ENCODE results near the gene CHID1. TPM values are rescaled to one million over a fixed set of nuclear protein-coding genes. Genes with fewer than 3 reads are reported as not detected.

The CHID1 gene
- total and polyA plus RNA-seq, 2 donors: 23.4 to 62.3 TPM

DNA sequence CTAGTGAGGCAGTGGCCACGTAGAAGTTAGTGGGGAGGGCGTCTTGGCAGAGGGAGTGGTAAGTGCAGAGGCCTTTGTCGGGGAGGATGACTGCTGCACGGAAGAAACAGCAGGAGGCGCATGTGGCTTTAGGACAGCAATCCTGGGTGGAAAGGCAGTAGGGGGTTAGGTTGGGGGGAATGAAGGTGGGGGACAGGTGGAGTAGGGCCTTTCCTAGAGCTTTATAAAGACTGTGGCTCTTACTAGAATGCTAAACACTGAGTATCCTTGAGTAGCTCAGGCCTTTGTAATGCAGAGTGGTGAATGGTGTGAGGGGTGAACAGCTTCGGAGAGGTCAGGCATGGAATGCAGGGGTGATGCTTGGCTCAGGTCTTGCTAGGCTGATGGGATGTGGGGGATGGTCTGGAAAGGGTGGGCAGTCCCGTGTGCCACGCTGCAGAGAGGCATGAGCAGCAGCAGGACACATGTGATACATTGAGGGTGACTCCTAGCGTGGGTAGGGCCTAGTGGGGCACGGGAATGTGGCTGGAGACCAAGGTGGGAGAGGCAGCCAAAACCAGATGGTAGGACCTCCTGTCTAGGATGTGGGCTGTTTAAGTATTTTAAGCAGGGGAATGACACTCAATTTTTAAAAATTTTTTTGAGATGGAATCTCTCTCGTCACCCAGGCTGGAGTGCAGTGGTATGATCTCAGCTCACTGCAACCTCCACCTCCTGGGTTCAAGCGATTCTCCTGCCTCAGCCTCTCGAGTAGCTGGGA is 34.3 kb upstream of the CHID1 start:
- H3K4me3 ChIP-seq (ENCODE audit: low read depth, low read length): no peak overlapping the region
- 68% methylated on average over 13 of the region's 13 CpGs for WGBS
- H3K4me1 ChIP-seq (ENCODE audit: insufficient read depth): no peaks in the 10 kb centered on the region
- DNase-seq (ENCODE audit: extremely low spot score): no peak
- no peak overlapping the region for H3K27ac ChIP-seq (ENCODE audit: low read depth)
- no peaks in the 10 kb centered on the region for H3K36me3 ChIP-seq (ENCODE audit: insufficient read depth)

- no peak for DNase-seq (ENCODE audit: extremely low spot score)
- no peak overlapping the region for H3K4me3 ChIP-seq (ENCODE audit: low read depth, low read length)
- H3K4me1 ChIP-seq (ENCODE audit: insufficient read depth): no peaks in the 10 kb centered on the region
- H3K36me3 ChIP-seq (ENCODE audit: insufficient read depth): no peaks in the 10 kb centered on the region
- no peak overlapping the region for H3K27ac ChIP-seq (ENCODE audit: low read depth)
- WGBS: 76% methylated on average over 9 of the region's 9 CpGs
Observed at GRCh38 chr11:942823-943222, 32.2 kb upstream of the CHID1 start.

DNA sequence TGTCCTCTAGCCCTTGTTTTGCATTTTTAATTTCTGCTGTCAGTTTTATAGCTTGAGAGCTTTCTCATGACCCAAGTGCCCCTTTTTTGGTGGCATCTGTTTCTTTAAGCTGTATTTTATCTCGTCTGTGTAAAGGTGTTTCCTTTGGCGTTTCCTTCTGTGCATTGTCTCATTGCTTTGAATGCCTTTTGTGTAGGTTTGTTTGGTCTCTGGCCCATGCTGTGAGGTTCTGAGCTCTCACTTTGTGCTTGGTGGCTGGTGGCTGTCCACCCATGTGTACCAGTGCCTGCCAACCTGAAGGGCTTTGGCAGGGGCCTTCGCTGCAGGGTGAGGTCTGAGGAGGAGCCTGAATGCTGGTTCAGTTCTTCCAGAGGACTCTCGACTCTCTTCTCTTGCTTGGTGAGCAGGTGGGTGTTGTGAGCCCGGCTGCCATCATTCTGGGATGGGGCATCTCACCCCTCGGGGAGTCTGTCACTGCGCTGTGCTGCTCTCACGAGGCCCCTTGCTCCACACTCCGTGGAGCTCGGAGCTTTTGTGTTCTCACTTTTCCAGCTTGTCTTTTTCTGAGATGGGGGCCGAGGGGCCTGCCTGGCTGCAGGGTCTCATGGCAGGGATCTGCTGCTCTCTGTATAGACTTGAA is 30.0 kb upstream of the CHID1 start:
- no peaks in the 10 kb centered on the region for H3K4me1 ChIP-seq (ENCODE audit: insufficient read depth)
- no peaks in the 10 kb centered on the region for H3K36me3 ChIP-seq (ENCODE audit: insufficient read depth)
- H3K27ac ChIP-seq (ENCODE audit: low read depth): no peak overlapping the region
- no peak overlapping the region for H3K4me3 ChIP-seq (ENCODE audit: low read depth, low read length)
- WGBS: 76% methylated on average over 11 of the region's 11 CpGs
- no peak for DNase-seq (ENCODE audit: extremely low spot score)

DNA sequence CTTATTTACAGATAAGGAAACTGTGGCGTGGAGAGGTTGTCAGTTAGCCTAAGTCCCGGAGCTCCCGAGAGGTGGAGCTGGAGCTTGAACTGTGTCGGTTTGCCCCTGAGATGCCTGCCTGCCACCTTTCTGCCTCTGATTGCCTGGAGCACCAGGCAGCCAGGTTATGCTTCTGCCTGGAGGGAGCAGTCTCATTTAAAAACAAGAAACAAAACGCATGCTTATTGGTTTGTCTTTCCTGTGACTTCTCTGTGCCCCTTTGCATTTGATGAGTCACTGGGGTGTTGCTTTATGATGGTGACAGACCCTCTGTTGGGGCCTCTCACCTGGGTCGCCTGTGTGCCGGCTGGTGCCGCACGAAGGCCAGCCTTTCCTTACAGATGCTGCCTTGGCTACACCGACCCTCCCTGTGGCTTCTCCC is 27.2 kb upstream of the CHID1 start:
- no peak overlapping the region for H3K27ac ChIP-seq (ENCODE audit: low read depth)
- DNase-seq (ENCODE audit: extremely low spot score): no peak
- H3K36me3 ChIP-seq (ENCODE audit: insufficient read depth): no peaks in the 10 kb centered on the region
- no peaks in the 10 kb centered on the region for H3K4me1 ChIP-seq (ENCODE audit: insufficient read depth)
- WGBS: 78% methylated on average over 10 of the region's 10 CpGs
- H3K4me3 ChIP-seq (ENCODE audit: low read depth, low read length): no peak overlapping the region

GRCh38 chr11:936199-936598 is 25.6 kb upstream of the CHID1 start:
- no peak for DNase-seq (ENCODE audit: extremely low spot score)
- no peaks in the 10 kb centered on the region for H3K4me1 ChIP-seq (ENCODE audit: insufficient read depth)
- H3K27ac ChIP-seq (ENCODE audit: low read depth): no peak overlapping the region
- no peak overlapping the region for H3K4me3 ChIP-seq (ENCODE audit: low read depth, low read length)
- 93% methylated on average over 3 of the region's 3 CpGs for WGBS
- H3K36me3 ChIP-seq (ENCODE audit: insufficient read depth): no peaks in the 10 kb centered on the region

- no peaks in the 10 kb centered on the region for H3K4me1 ChIP-seq (ENCODE audit: insufficient read depth)
- H3K36me3 ChIP-seq (ENCODE audit: insufficient read depth): no peaks in the 10 kb centered on the region
- H3K4me3 ChIP-seq (ENCODE audit: low read depth, low read length): no peak overlapping the region
- no peak for DNase-seq (ENCODE audit: extremely low spot score)
- H3K27ac ChIP-seq (ENCODE audit: low read depth): no peak overlapping the region
- 79% methylated on average over 6 of the region's 6 CpGs for whole genome bisulfite sequencing
Observed at GRCh38 chr11:934527-934926, 23.9 kb upstream of the CHID1 start.

- 81% methylated on average over 7 of the region's 7 CpGs for WGBS
Observed at GRCh38 chr11:933936-934335, 23.3 kb upstream of the CHID1 start.

DNA sequence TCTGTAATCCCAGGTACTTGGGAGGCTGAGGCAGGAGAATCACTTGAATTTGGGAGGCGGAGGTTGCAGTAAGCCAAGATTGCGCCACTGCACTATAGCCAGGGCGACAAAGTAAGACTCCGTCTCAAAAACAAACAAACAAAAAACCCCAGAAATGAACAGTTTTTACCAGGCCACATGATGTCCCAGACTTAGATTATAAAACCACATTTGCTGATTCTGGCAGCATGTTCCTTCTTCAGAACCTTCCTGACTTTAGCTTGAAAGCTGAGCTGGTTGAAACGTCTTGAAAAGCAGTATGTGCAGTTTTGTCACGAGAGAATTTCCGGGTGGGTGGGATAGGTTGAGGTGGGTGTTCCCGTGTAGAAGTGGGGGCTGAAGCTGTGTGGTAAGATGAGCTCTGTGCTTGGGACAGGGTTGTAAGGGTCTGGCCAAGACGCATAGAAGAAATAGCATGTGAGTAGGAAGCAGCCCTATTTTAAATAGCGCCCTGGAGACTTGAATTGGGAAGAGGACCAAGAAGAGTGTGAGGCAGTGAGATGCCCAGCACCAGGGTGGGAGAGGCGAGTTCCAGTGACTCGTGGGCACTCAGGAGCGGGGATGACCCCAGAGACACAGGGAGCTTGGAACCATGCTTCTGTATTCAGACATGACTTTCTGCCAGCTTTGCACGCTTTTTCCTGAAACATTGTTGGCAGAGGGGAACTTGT is 22.7 kb upstream of the CHID1 start:
- 52% methylated on average over 14 of the region's 14 CpGs for WGBS
- DNase-seq (ENCODE audit: extremely low spot score): no peak
- no peak overlapping the region for H3K4me3 ChIP-seq (ENCODE audit: low read depth, low read length)
- no peaks in the 10 kb centered on the region for H3K4me1 ChIP-seq (ENCODE audit: insufficient read depth)
- H3K36me3 ChIP-seq (ENCODE audit: insufficient read depth): no peaks in the 10 kb centered on the region
- no peak overlapping the region for H3K27ac ChIP-seq (ENCODE audit: low read depth)

More at GRCh38 chr11:933936-934335, 23.3 kb upstream of the CHID1 start:
- no peak overlapping the region for H3K4me3 ChIP-seq (ENCODE audit: low read depth, low read length)
- no peaks in the 10 kb centered on the region for H3K36me3 ChIP-seq (ENCODE audit: insufficient read depth)
- no peak for DNase-seq (ENCODE audit: extremely low spot score)
- H3K4me1 ChIP-seq (ENCODE audit: insufficient read depth): no peaks in the 10 kb centered on the region
- H3K27ac ChIP-seq (ENCODE audit: low read depth): no peak overlapping the region

DNA sequence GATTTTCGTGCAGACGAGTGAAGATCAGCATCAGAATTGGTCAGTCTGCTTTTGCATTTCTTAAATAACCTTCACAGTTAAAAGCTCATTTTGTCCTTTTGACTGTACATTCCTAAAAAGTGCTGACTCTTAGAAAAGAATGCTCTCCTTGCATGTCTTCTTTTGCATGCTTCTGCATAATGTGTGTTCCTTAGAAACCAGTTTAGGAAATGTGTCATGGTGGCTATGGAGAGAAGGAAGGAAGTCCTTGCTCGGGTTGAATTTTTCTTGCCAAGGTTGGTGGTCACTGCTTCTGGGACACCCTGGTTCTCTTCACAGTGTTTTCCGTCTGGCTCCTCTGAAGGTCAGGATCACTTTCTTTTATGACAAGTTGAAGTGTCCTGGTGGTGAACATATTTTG is 21.8 kb upstream of the CHID1 start:
- Histone ChIP-seq H3K4me3 (ENCODE audit: low read depth, low read length) (no peak overlapping the region), H3K27ac (ENCODE audit: low read depth) (no peak overlapping the region), H3K36me3 (ENCODE audit: insufficient read depth) (no peaks in the 10 kb centered on the region), H3K4me1 (ENCODE audit: insufficient read depth) (no peaks in the 10 kb centered on the region)
- no peak for DNase-seq (ENCODE audit: extremely low spot score)
- WGBS: 73% methylated on average over 4 of the region's 4 CpGs

DNA sequence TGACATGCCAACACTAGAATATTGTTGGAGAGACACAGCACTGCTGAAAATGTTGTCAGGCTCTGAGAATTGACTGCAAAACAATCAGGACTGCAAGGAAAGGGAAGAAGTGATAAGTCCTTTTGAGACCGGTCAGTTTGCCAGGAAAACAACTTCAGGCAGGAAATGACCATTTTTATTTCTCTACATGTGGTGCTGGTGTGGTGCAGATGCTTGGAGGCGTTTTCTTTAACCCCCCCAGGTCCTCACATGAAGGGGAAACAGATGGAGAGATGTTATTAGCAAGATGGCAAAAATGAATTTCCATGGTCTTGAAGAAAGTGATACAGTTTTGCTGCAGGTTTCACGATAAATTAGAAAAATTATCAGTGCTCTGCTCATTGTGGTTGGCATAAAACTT is 20.8 kb upstream of the CHID1 start:
- DNase-seq (ENCODE audit: extremely low spot score): no peak
- H3K4me1 ChIP-seq (ENCODE audit: insufficient read depth): no peaks in the 10 kb centered on the region
- no peak overlapping the region for H3K4me3 ChIP-seq (ENCODE audit: low read depth, low read length)
- no peaks in the 10 kb centered on the region for H3K36me3 ChIP-seq (ENCODE audit: insufficient read depth)
- H3K27ac ChIP-seq (ENCODE audit: low read depth): no peak overlapping the region
- WGBS: 62% methylated on average over 3 of the region's 3 CpGs

GRCh38 chr11:929405-929804 is 18.8 kb upstream of the CHID1 start:
- Histone ChIP-seq H3K27ac (ENCODE audit: low read depth) (no peak overlapping the region), H3K4me3 (ENCODE audit: low read depth, low read length) (no peak overlapping the region), H3K4me1 (ENCODE audit: insufficient read depth) (no peaks in the 10 kb centered on the region), H3K36me3 (ENCODE audit: insufficient read depth) (no peaks in the 10 kb centered on the region)
- DNase-seq (ENCODE audit: extremely low spot score): no peak
- 95% methylated on average over 11 of the region's 11 CpGs for WGBS

GRCh38 chr11:928786-929185 is 18.2 kb upstream of the CHID1 start:
- no peak for DNase-seq (ENCODE audit: extremely low spot score)

GRCh38 chr11:927871-928270 is 17.3 kb upstream of the CHID1 start:
- Histone ChIP-seq H3K27ac (ENCODE audit: low read depth) (no peak overlapping the region), H3K36me3 (ENCODE audit: insufficient read depth) (no peaks in the 10 kb centered on the region), H3K4me1 (ENCODE audit: insufficient read depth) (no peaks in the 10 kb centered on the region), H3K4me3 (ENCODE audit: low read depth, low read length) (no peak overlapping the region)
- WGBS: 72% methylated on average over 7 of the region's 7 CpGs
- no peak for DNase-seq (ENCODE audit: extremely low spot score)

More at GRCh38 chr11:928786-929185, 18.2 kb upstream of the CHID1 start:
- 72% methylated on average over 8 of the region's 8 CpGs for WGBS
- Histone ChIP-seq H3K36me3 (ENCODE audit: insufficient read depth) (no peaks in the 10 kb centered on the region), H3K27ac (ENCODE audit: low read depth) (no peak overlapping the region), H3K4me3 (ENCODE audit: low read depth, low read length) (no peak overlapping the region), H3K4me1 (ENCODE audit: insufficient read depth) (no peaks in the 10 kb centered on the region)

Measured in urinary bladder (tissue), 4 donors.